Esophagus muscularis mucosa (tissue), 3 donors: ENCODE data around the gene CTAG1B.

Experiments
- EP300 ChIP-seq: sonication (generic); formaldehyde crosslinking; IDR thresholded peaks from one replicate; pipeline ENCODE4 v1.6.1; 2017; ENCODE audit warnings: antibody characterized with exemption
- TF ChIP-seq, protein P1 (sequence below), 3 experiments: fragments of 200-600 bp in 2 of 3; fragments of 450-650 bp in 1 of 3; sonication (generic) in 2 of 3; IDR thresholded peaks; one replicate each; pipeline ENCODE4 v1.5.1; 2017 to 2019; ENCODE audit warnings: antibody characterized with exemption in 3 of 3, mild to moderate bottlenecking in 2 of 3, moderate library complexity in 1 of 3

DNA sequence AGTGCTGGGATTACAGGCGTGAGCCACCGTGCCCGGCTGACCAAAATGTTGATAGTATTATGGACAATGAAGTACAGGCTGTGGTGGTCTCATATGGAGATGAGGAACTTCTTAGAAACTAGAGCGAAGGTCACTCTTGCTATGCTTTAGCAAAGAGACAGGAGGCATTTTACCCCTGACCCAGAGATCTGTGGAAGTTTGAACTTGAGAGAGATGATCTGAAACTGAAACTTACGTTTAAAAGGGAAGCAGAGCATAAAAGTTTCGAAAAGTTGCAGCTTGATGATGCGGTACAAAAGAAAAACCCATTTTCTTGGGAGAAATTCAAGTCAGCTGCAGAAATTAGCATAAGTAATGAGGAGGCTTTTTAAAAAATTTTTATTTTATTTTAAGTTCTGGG lies 42.8 kb upstream of the CTAG1B start:
- TF ChIP-seq EP300 = no peak
- TF ChIP-seq, protein P1, sequence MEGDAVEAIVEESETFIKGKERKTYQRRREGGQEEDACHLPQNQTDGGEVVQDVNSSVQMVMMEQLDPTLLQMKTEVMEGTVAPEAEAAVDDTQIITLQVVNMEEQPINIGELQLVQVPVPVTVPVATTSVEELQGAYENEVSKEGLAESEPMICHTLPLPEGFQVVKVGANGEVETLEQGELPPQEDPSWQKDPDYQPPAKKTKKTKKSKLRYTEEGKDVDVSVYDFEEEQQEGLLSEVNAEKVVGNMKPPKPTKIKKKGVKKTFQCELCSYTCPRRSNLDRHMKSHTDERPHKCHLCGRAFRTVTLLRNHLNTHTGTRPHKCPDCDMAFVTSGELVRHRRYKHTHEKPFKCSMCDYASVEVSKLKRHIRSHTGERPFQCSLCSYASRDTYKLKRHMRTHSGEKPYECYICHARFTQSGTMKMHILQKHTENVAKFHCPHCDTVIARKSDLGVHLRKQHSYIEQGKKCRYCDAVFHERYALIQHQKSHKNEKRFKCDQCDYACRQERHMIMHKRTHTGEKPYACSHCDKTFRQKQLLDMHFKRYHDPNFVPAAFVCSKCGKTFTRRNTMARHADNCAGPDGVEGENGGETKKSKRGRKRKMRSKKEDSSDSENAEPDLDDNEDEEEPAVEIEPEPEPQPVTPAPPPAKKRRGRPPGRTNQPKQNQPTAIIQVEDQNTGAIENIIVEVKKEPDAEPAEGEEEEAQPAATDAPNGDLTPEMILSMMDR (IDR thresholded peaks at IDR 0.05) = no peak
